Measurements from ENCODE around the gene PAFAH1B1.

The PAFAH1B1 gene

GRCh38 chr17:2688351-2689342 lies 95.2 kb downstream of the PAFAH1B1 start:
- no peak for TF ChIP-seq CTCF (IDR thresholded peaks at IDR 0.05)
- Histone ChIP-seq H3K4me3 (no peak overlapping the region), H3K27ac (no peak overlapping the region)
- DNase-seq (ENCODE audit: low spot score) = peak; percentile 73

- no peak overlapping the region for H3K27ac ChIP-seq
These were observed 96.1 kb downstream of the PAFAH1B1 start for GRCh38 chr17:2689411-2690164.

GRCh38 chr17:2690165-2691068 lies 97.0 kb downstream of the PAFAH1B1 start:
- no peak overlapping the region for H3K27ac ChIP-seq
- no peak overlapping the region for H3K4me3 ChIP-seq
- no peak for TF ChIP-seq CTCF (IDR thresholded peaks at IDR 0.05)
- DNase-seq (ENCODE audit: low spot score) = no peak

More at GRCh38 chr17:2689411-2690164, 96.1 kb downstream of the PAFAH1B1 start:
- DNase-seq (ENCODE audit: low spot score) = peak; percentile 71
- no peak for TF ChIP-seq CTCF (IDR thresholded peaks at IDR 0.05)
- no peak overlapping the region for H3K4me3 ChIP-seq

- TF ChIP-seq CTCF (IDR thresholded peaks at IDR 0.05) = no peak
- Histone ChIP-seq H3K27ac (no peak overlapping the region), H3K4me3 (no peak overlapping the region)
- DNase-seq (ENCODE audit: low spot score) = peak; percentile 62
These were observed 97.8 kb downstream of the PAFAH1B1 start for GRCh38 chr17:2691069-2691871.

- peak; percentile 67 for DNase-seq (ENCODE audit: low spot score)
- TF ChIP-seq CTCF (IDR thresholded peaks at IDR 0.05) = no peak
- H3K27ac ChIP-seq = no peak overlapping the region
These were observed 98.7 kb downstream of the PAFAH1B1 start for GRCh38 chr17:2691965-2692780.

More at GRCh38 chr17:2691965-2692780, 98.7 kb downstream of the PAFAH1B1 start:
- H3K4me3 ChIP-seq = no peak overlapping the region
